GM12878 (cell line): ENCODE data around the gene PBRM1. TPM values are rescaled to one million over a fixed set of nuclear protein-coding genes. Genes with fewer than 3 reads are reported as not detected.

ENCODE experiments used
- BCLAF1 ChIP-seq: fragments of 450-650 bp; IDR thresholded peaks from 2 replicates; pipeline ENCODE4 v1.6.1; 2017; ENCODE audit warnings: antibody characterized with exemption, mild to moderate bottlenecking, moderate library complexity
- CUX1 ChIP-seq: IDR thresholded peaks from 2 replicates; pipeline ENCODE4 v1.6.1; 2012; ENCODE audit warnings: improper control_type of control experiment, low read depth, low read length; ENCODE audit not compliant: insufficient replicate concordance
- DPF2 ChIP-seq: fragments of 450-650 bp; IDR thresholded peaks from 2 replicates; pipeline ENCODE4 v1.6.1; 2017; ENCODE audit warnings: mild to moderate bottlenecking
- NFYB ChIP-seq: IDR thresholded peaks from 2 replicates; pipeline ENCODE4 v1.6.1; 2011; ENCODE audit warnings: low read depth, mild to moderate bottlenecking, low read length, improper control_type of control experiment, moderate library complexity; ENCODE audit not compliant: insufficient read depth
- USF2 ChIP-seq: IDR thresholded peaks from 2 replicates; pipeline ENCODE4 v1.6.1; 2011; ENCODE audit warnings: low read depth, low read length, improper control_type of control experiment, borderline replicate concordance
- polyA plus RNA-seq, 11 experiments: library from polyadenylated mRNA; depleted of rRNA in 4 of 11; unstranded in 6 of 11; stranded (reverse) in 5 of 11; fragments of >200 nt; fragmentation: Nextera tagmentation in 4 of 11; fragmentation: Illumina TruSeq in 1 of 11; extraction: Ambion mirVana in 4 of 11; extraction: Trizol in 1 of 11; gene quantifications; 1 replicate in 1 of 11; 2 replicates in 10 of 11; pipeline versions ENCODE4 v1.2.1 to v1.2.3, GENCODE V29; 2011 to 2016; ENCODE audit warnings: inconsistent platforms in 2 of 11, missing spikeins in 2 of 11, low read depth in 1 of 11
- total RNA-seq, 4 experiments: library from RNA; depleted of rRNA in 3 of 4; stranded (reverse); fragments of >200 nt in 3 of 4; fragmentation: Illumina TruSeq in 1 of 4; extraction: Trizol in 1 of 4; gene quantifications; 2 replicates each; pipeline versions ENCODE4 v1.2.1 to v1.2.3, GENCODE V29; 2013 to 2021

PBRM1 gene
- total and polyA plus RNA-seq, 10 of the 15 experiments (the other 5 are each of a cell fraction or from before 2014, with no cell fraction given), result 8.9 to 88.9 (median 39.3) TPM

- TF ChIP-seq USF2, result no peak
- TF ChIP-seq NFYB, result no peak
- TF ChIP-seq DPF2, result no peak
- no peak for TF ChIP-seq CUX1
- TF ChIP-seq BCLAF1, result no peak
Observed at GRCh38 chr3:52541050-52541449, 144.7 kb downstream of the PBRM1 start (continued).
